ENCODE results near the gene ACVR1. TPM values are rescaled to one million over a fixed set of nuclear protein-coding genes. Genes with fewer than 3 reads are reported as not detected.

The ACVR1 gene
- total RNA-seq = 17.1 and 17.3 TPM in 2 replicates

GRCh38 chr2:157876066-157876785 is at the start of gene ACVR1:
Gene ACVR1 (minus strand): TSS chr2:157876330. CDS start chr2:157799493, 76,837 bp downstream.
- peak within 1 kb of the TSS; percentile 71 for H3K4me3 ChIP-seq (ENCODE audit: low read depth, low read length)
- no peaks in the 10 kb centered on the region for H3K36me3 ChIP-seq (ENCODE audit: control insufficient read depth, insufficient read depth, low read length)
- no peak for FAIRE-seq
- H3K27me3 ChIP-seq (ENCODE audit: control insufficient read depth, insufficient read depth, low read length) = no peaks in the 10 kb centered on the region
- DNase-seq (ENCODE audit: low read depth) = peak; percentile 88
- TF ChIP-seq, protein P1, sequence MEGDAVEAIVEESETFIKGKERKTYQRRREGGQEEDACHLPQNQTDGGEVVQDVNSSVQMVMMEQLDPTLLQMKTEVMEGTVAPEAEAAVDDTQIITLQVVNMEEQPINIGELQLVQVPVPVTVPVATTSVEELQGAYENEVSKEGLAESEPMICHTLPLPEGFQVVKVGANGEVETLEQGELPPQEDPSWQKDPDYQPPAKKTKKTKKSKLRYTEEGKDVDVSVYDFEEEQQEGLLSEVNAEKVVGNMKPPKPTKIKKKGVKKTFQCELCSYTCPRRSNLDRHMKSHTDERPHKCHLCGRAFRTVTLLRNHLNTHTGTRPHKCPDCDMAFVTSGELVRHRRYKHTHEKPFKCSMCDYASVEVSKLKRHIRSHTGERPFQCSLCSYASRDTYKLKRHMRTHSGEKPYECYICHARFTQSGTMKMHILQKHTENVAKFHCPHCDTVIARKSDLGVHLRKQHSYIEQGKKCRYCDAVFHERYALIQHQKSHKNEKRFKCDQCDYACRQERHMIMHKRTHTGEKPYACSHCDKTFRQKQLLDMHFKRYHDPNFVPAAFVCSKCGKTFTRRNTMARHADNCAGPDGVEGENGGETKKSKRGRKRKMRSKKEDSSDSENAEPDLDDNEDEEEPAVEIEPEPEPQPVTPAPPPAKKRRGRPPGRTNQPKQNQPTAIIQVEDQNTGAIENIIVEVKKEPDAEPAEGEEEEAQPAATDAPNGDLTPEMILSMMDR (IDR thresholded peaks at IDR 0.05; ENCODE audit: insufficient read depth, low read length, severe bottlenecking) = peak; percentile 58

GRCh38 chr2:157925071-157925470 is 48.9 kb upstream of the ACVR1 start:
- TF ChIP-seq, protein P1 (IDR thresholded peaks at IDR 0.05; ENCODE audit: insufficient read depth, low read length, severe bottlenecking) = no peak
- Histone ChIP-seq H3K27me3 (ENCODE audit: control insufficient read depth, insufficient read depth, low read length) (no peaks in the 10 kb centered on the region), H3K36me3 (ENCODE audit: control insufficient read depth, insufficient read depth, low read length) (no peaks in the 10 kb centered on the region), H3K4me3 (ENCODE audit: low read depth, low read length) (no peak overlapping the region)
- DNase-seq (ENCODE audit: low read depth) = no peak
- no peak for FAIRE-seq

DNA sequence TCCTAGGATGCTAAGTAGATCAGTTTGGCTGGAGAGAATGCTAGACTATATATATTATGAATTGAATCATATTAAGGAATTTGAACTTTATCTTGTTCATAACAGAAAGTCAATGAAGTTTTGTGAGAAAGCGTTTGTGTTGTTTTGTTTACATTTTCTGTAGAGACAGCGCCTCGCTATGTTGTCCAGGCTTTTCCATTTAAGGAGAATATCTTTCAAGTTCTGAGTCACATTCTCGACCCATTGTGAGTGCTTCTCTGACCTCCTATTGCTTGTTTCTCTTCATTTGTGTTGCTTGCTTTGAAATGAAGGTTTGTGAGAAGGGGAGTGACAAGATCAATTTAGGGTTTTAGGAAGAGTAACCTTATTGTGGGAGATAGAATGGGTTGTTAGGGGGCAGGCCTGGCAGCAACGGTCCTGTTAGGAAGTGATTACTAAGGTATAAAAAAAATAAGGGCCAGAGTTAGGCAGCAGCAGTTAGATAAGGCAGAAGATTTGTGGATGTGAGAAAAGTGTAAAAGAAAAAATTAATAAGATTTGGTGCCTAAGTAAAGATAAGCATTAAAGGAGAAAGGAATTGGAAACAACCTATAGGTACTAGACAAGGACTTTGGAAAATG is 47.6 kb upstream of the ACVR1 start:
- no peak for DNase-seq (ENCODE audit: low read depth)

DNA sequence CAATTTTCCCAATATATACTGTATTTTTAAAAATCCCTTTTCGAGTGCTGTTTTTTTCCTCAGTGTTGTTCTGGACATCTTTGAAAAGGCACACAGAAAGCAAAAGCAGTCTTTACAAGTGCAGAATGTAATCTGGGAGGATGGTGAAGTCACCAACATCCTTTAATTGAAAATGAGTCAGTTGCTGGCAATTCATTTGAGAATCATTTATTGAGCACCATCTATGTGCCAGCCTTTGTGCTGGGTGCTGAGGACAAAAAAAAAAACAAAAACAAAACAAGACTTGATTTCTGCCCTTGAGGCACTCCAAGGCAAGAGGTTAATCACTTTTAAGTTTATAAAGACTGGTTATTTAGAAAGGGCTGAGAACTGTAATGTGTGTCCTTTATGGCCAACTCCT is 46.7 kb upstream of the ACVR1 start:
- FAIRE-seq (no peak), DNase-seq (ENCODE audit: low read depth) (no peak)
- Histone ChIP-seq H3K36me3 (ENCODE audit: control insufficient read depth, insufficient read depth, low read length) (no peaks in the 10 kb centered on the region), H3K27me3 (ENCODE audit: control insufficient read depth, insufficient read depth, low read length) (peaks cover 4% of the 10 kb centered on the region), H3K4me3 (ENCODE audit: low read depth, low read length) (no peak overlapping the region)
- TF ChIP-seq, protein P1 (IDR thresholded peaks at IDR 0.05; ENCODE audit: insufficient read depth, low read length, severe bottlenecking) = no peak

More for the DNA sequence above, 47.6 kb upstream of the ACVR1 start:
- TF ChIP-seq, protein P1 (IDR thresholded peaks at IDR 0.05; ENCODE audit: insufficient read depth, low read length, severe bottlenecking) = no peak
- Histone ChIP-seq H3K4me3 (ENCODE audit: low read depth, low read length) (no peak overlapping the region), H3K36me3 (ENCODE audit: control insufficient read depth, insufficient read depth, low read length) (no peaks in the 10 kb centered on the region), H3K27me3 (ENCODE audit: control insufficient read depth, insufficient read depth, low read length) (peaks cover 4% of the 10 kb centered on the region)
- no peak for FAIRE-seq

DNA sequence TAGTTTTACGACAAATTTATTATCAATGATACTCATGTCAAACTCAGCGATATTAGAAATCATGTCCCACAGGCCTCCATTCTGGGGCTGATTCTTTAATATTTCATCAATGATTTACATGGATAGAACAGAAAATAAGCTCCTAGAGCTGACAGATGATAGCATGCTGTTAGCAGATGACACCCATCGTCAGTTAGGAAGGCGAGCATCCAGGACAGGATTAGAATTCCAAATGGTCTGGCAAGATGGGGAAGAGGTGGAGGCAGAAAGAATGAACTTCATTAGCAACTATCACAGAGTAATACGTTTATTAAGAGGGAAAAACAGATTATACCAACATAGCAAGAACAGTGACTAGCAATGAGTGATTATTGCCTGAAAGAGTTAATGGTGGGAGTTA is 46.2 kb upstream of the ACVR1 start:
- no peak for DNase-seq (ENCODE audit: low read depth)
- TF ChIP-seq, protein P1 (IDR thresholded peaks at IDR 0.05; ENCODE audit: insufficient read depth, low read length, severe bottlenecking) = no peak
- FAIRE-seq = no peak
- Histone ChIP-seq H3K27me3 (ENCODE audit: control insufficient read depth, insufficient read depth, low read length) (peaks cover 4% of the 10 kb centered on the region), H3K4me3 (ENCODE audit: low read depth, low read length) (no peak overlapping the region), H3K36me3 (ENCODE audit: control insufficient read depth, insufficient read depth, low read length) (no peaks in the 10 kb centered on the region)
